K562 (cell line): ENCODE data around the gene NUP210. TPM values are rescaled to one million over a fixed set of nuclear protein-coding genes. Genes with fewer than 3 reads are reported as not detected.

Experiments
- CCNT2 ChIP-seq: IDR thresholded peaks from 2 replicates; pipeline ENCODE4 v1.6.1; 2011; ENCODE audit warnings: borderline replicate concordance, low read depth, mild to moderate bottlenecking, moderate library complexity, mixed read lengths, low read length; ENCODE audit not compliant: insufficient read length; ENCODE audit errors: extremely low read depth
- GTF2E2 ChIP-seq: fragments of 200-800 bp; sonication (Bioruptor generic); IDR thresholded peaks from 2 replicates; pipeline ENCODE4 v1.6.1; 2016; ENCODE audit warnings: missing genetic modification characterization, missing compliant biosample characterization
- MYC ChIP-seq, 2 experiments: fragments of 250-450 bp in 1 of 2; sonication (Bioruptor Pico) in 1 of 2; IDR thresholded peaks; 2 replicates each; pipeline versions ENCODE4 v1.5.1 to v1.6.1; 2012 to 2021; ENCODE audit warnings: low read depth in 2 of 2, borderline replicate concordance in 1 of 2, improper control_type of control experiment in 1 of 2, low read length in 1 of 2, mild to moderate bottlenecking in 1 of 2, moderate library complexity in 1 of 2
- SAP30 ChIP-seq: fragments of 200-600 bp; sonication (generic); IDR thresholded peaks from 2 replicates; pipeline ENCODE4 v1.6.1; 2012; ENCODE audit warnings: borderline replicate concordance, low read depth, mild to moderate bottlenecking, moderate library complexity, low read length, control low read depth, inconsistent platforms; ENCODE audit not compliant: insufficient read depth, poor library complexity, severe bottlenecking
- SMAD1 ChIP-seq: fragments of 150-350 bp; IDR thresholded peaks from 2 replicates; pipeline ENCODE4 v1.6.1; 2014; ENCODE audit warnings: low read length, low read depth; ENCODE audit not compliant: partially characterized antibody
- YY1 ChIP-seq, 3 experiments: IDR thresholded peaks; 2 replicates each; pipeline ENCODE4 v1.6.1; 2011; ENCODE audit warnings: low read length in 2 of 3, mild to moderate bottlenecking in 2 of 3, moderate library complexity in 2 of 3, borderline replicate concordance in 1 of 3, control low read depth in 1 of 3, low read depth in 1 of 3; ENCODE audit not compliant: insufficient read depth in 3 of 3, insufficient replicate concordance in 2 of 3, control insufficient read depth in 1 of 3, insufficient read length in 1 of 3; ENCODE audit errors: extremely low read depth in 1 of 3
- ZNF436 ChIP-seq: fragments of 250-450, 450-650 bp; sonication (Bioruptor Pico); formaldehyde crosslinking; IDR thresholded peaks from 2 replicates; pipeline ENCODE4 v1.7.0; 2020; ENCODE audit warnings: mild to moderate bottlenecking
- polyA plus RNA-seq, 8 experiments: library from polyadenylated mRNA; depleted of rRNA in 4 of 8; stranded (reverse) in 5 of 8; unstranded in 3 of 8; fragments of >200 nt; fragmentation: Nextera tagmentation in 2 of 8; fragmentation: Illumina TruSeq in 1 of 8; extraction: Ambion mirVana in 2 of 8; extraction: Trizol in 1 of 8; gene quantifications; 2 replicates each; pipeline versions ENCODE4 v1.2.1 to v1.2.3, GENCODE V29; 2011 to 2014; ENCODE audit warnings: inconsistent platforms in 1 of 8, missing spikeins in 1 of 8
- total RNA-seq, 7 experiments: library from RNA; depleted of rRNA in 6 of 7; stranded (reverse); fragments of >200 nt in 6 of 7; fragmentation: Illumina TruSeq in 2 of 7; extraction: Trizol in 2 of 7; gene quantifications; 2 replicates each; pipeline versions ENCODE4 v1.2.1 to v1.2.3, GENCODE V29; 2011 to 2021; ENCODE audit warnings: low replicate concordance in 1 of 7
- TF ChIP-seq, protein P1 (sequence below), 3 experiments: IDR thresholded peaks in 2 of 3; conservative IDR thresholded peaks in 1 of 3; 2 replicates each; pipeline ENCODE4 v1.5.1; 2011 to 2012; ENCODE audit warnings: low read length in 3 of 3, mild to moderate bottlenecking in 3 of 3, control low read depth in 2 of 3, improper control_type of control experiment in 1 of 3, inconsistent platforms in 1 of 3, low read depth in 1 of 3, mixed read lengths in 1 of 3, moderate library complexity in 1 of 3; ENCODE audit not compliant: insufficient read depth in 2 of 3
- TF ChIP-seq, protein P2 (sequence below): IDR thresholded peaks from 2 replicates; pipeline ENCODE4 v1.6.1; 2011; ENCODE audit warnings: borderline replicate concordance, low read depth, mild to moderate bottlenecking, moderate library complexity, low read length; ENCODE audit not compliant: insufficient read depth, poor library complexity, severe bottlenecking
- TF ChIP-seq, protein P3 (sequence below): sonication (generic); formaldehyde crosslinking; IDR thresholded peaks from 2 replicates; pipeline ENCODE4 v1.8.0; 2023; ENCODE audit warnings: mild to moderate bottlenecking, missing genetic modification reagents
- TF ChIP-seq, protein P4 (sequence below), 3 experiments: fragments of 200-800 bp in 1 of 3; sonication (Bioruptor generic) in 1 of 3; sonication (generic) in 1 of 3; formaldehyde crosslinking in 1 of 3; IDR thresholded peaks; 2 replicates each; pipeline versions ENCODE4 v1.6.1 to v1.8.0; 2016 to 2022; ENCODE audit warnings: mild to moderate bottlenecking in 2 of 3, missing compliant biosample characterization in 2 of 3, missing genetic modification characterization in 2 of 3, missing genetic modification reagents in 1 of 3
- TF ChIP-seq, protein P5 (sequence below): fragments of 450-650 bp; formaldehyde crosslinking; IDR thresholded peaks from 2 replicates; pipeline ENCODE4 v1.4.0; 2020; ENCODE audit warnings: mild to moderate bottlenecking, moderate library complexity

The NUP210 gene
- total and polyA plus RNA-seq, 9 of the 15 experiments (the other 6 are each of a cell fraction or from before 2014, with no cell fraction given) = 1.2 to 138 (median 44.0) TPM

DNA sequence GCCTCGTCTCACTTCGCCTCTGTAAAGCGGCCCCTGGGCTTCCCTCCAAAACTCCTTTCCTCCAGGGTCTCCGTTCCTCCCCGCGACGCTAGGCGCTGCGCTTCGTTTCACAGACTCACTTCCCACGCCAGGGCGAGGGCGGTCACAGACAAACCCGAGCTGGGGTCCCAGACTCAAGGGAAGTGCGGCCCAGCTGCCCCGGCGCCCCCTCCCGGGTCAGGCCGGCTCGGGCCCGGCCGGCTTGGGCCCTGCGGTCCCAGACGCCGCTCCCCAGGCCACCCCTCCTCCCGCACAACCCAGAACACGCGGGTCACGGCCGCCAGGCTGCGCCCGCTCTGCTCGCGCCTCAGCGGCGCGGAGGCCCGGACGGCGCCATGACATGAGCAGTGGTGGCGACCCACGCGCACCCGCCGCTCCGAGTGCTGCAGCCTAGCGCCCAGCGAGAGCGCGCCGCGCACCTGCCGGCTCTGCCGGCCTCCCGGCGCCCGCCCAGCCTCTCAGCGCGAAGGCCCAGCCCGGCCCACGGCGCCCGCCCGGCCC is 547 bp downstream of the NUP210 start (continued):
- TF ChIP-seq, protein P1, sequence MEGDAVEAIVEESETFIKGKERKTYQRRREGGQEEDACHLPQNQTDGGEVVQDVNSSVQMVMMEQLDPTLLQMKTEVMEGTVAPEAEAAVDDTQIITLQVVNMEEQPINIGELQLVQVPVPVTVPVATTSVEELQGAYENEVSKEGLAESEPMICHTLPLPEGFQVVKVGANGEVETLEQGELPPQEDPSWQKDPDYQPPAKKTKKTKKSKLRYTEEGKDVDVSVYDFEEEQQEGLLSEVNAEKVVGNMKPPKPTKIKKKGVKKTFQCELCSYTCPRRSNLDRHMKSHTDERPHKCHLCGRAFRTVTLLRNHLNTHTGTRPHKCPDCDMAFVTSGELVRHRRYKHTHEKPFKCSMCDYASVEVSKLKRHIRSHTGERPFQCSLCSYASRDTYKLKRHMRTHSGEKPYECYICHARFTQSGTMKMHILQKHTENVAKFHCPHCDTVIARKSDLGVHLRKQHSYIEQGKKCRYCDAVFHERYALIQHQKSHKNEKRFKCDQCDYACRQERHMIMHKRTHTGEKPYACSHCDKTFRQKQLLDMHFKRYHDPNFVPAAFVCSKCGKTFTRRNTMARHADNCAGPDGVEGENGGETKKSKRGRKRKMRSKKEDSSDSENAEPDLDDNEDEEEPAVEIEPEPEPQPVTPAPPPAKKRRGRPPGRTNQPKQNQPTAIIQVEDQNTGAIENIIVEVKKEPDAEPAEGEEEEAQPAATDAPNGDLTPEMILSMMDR (IDR thresholded peaks at IDR 0.05 in 2 of 3, conservative IDR thresholded peaks at IDR 0.05 in 1 of 3; ENCODE audit: insufficient read depth in 2 of 3, low read depth in 1 of 3, low read length in 3 of 3) = peak in 2 of 3 experiments; percentile 16 to 37; a peak in 4 of 6 replicates
- TF ChIP-seq ZNF436 (no peak), SAP30 (peak; percentile 44), YY1 (IDR thresholded peaks at IDR 0.05; ENCODE audit: borderline replicate concordance in 1 of 3, control insufficient read depth in 1 of 3, extremely low read depth in 1 of 3, insufficient read depth in 3 of 3, insufficient read length in 1 of 3, insufficient replicate concordance in 2 of 3, low read depth in 1 of 3, low read length in 2 of 3) (peak in 2 of 3 experiments; percentile 77 to 78), GTF2E2 (tag) (peak; percentile 42; the same call in 1 of the 2 replicates), CCNT2 (peak; percentile 20), MYC (IDR thresholded peaks at IDR 0.05; ENCODE audit: low read depth, low read length) (peak; percentile 82), MYC (CRISPR knock-in tag; IDR thresholded peaks at IDR 0.05; ENCODE audit: borderline replicate concordance, low read depth) (no peak), SMAD1 (no peak)
- TF ChIP-seq, protein P2, sequence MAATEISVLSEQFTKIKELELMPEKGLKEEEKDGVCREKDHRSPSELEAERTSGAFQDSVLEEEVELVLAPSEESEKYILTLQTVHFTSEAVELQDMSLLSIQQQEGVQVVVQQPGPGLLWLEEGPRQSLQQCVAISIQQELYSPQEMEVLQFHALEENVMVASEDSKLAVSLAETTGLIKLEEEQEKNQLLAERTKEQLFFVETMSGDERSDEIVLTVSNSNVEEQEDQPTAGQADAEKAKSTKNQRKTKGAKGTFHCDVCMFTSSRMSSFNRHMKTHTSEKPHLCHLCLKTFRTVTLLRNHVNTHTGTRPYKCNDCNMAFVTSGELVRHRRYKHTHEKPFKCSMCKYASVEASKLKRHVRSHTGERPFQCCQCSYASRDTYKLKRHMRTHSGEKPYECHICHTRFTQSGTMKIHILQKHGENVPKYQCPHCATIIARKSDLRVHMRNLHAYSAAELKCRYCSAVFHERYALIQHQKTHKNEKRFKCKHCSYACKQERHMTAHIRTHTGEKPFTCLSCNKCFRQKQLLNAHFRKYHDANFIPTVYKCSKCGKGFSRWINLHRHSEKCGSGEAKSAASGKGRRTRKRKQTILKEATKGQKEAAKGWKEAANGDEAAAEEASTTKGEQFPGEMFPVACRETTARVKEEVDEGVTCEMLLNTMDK = peak; percentile 59
- TF ChIP-seq, protein P3, sequence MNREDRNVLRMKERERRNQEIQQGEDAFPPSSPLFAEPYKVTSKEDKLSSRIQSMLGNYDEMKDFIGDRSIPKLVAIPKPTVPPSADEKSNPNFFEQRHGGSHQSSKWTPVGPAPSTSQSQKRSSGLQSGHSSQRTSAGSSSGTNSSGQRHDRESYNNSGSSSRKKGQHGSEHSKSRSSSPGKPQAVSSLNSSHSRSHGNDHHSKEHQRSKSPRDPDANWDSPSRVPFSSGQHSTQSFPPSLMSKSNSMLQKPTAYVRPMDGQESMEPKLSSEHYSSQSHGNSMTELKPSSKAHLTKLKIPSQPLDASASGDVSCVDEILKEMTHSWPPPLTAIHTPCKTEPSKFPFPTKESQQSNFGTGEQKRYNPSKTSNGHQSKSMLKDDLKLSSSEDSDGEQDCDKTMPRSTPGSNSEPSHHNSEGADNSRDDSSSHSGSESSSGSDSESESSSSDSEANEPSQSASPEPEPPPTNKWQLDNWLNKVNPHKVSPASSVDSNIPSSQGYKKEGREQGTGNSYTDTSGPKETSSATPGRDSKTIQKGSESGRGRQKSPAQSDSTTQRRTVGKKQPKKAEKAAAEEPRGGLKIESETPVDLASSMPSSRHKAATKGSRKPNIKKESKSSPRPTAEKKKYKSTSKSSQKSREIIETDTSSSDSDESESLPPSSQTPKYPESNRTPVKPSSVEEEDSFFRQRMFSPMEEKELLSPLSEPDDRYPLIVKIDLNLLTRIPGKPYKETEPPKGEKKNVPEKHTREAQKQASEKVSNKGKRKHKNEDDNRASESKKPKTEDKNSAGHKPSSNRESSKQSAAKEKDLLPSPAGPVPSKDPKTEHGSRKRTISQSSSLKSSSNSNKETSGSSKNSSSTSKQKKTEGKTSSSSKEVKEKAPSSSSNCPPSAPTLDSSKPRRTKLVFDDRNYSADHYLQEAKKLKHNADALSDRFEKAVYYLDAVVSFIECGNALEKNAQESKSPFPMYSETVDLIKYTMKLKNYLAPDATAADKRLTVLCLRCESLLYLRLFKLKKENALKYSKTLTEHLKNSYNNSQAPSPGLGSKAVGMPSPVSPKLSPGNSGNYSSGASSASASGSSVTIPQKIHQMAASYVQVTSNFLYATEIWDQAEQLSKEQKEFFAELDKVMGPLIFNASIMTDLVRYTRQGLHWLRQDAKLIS (CRISPR knock-in tag) = peak; percentile 97; the same call in 1 of the 2 replicates
- TF ChIP-seq, protein P4, sequence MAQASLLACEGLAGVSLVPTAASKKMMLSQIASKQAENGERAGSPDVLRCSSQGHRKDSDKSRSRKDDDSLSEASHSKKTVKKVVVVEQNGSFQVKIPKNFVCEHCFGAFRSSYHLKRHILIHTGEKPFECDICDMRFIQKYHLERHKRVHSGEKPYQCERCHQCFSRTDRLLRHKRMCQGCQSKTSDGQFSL (CRISPR knock-in tag; IDR thresholded peaks at IDR 0.05) = 0 out of 2 replicates have a peak, but pooled peaks have one; percentile 32
- TF ChIP-seq, protein P4 (tag; IDR thresholded peaks at IDR 0.05) = no peak
- TF ChIP-seq, protein P5, sequence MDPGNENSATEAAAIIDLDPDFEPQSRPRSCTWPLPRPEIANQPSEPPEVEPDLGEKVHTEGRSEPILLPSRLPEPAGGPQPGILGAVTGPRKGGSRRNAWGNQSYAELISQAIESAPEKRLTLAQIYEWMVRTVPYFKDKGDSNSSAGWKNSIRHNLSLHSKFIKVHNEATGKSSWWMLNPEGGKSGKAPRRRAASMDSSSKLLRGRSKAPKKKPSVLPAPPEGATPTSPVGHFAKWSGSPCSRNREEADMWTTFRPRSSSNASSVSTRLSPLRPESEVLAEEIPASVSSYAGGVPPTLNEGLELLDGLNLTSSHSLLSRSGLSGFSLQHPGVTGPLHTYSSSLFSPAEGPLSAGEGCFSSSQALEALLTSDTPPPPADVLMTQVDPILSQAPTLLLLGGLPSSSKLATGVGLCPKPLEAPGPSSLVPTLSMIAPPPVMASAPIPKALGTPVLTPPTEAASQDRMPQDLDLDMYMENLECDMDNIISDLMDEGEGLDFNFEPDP (CRISPR knock-in tag) = 0 out of 2 replicates have a peak, but pooled peaks have one; percentile 21
